K562 (cell line): ENCODE measurements around the gene PPP2R5A. TPM values are rescaled to one million over a fixed set of nuclear protein-coding genes. Genes with fewer than 3 reads are reported as not detected.

Experiments
- CHD2 ChIP-seq: IDR thresholded peaks from 2 replicates; pipeline ENCODE4 v1.6.1; 2011; ENCODE audit warnings: low read depth, low read length
- CREBBP ChIP-seq: IDR thresholded peaks from one replicate; pipeline ENCODE4 v1.6.1; 2012; ENCODE audit warnings: low read depth, mild to moderate bottlenecking, control low read depth, inconsistent platforms, low read length
- CREM ChIP-seq: IDR thresholded peaks from 2 replicates; pipeline ENCODE4 v1.6.1; 2014; ENCODE audit warnings: antibody characterized with exemption, low read depth
- GATAD2A ChIP-seq: fragments of 450-650 bp; IDR thresholded peaks from 2 replicates; pipeline ENCODE4 v1.6.1; 2017
- IRF1 ChIP-seq: sonication (generic); formaldehyde crosslinking; IDR thresholded peaks from 2 replicates; pipeline ENCODE4 v1.8.0; 2022; ENCODE audit warnings: missing genetic modification reagents, mild to moderate bottlenecking, borderline replicate concordance
- MAFF ChIP-seq: IDR thresholded peaks from 2 replicates; pipeline ENCODE4 v1.6.1; 2012; ENCODE audit warnings: low read length, improper control_type of control experiment
- NFXL1 ChIP-seq: fragments of 450-650 bp; formaldehyde crosslinking; IDR thresholded peaks from 2 replicates; pipeline ENCODE4 v1.4.0; 2021; ENCODE audit warnings: mild to moderate bottlenecking
- PHB ChIP-seq: fragments of 250-450 bp; sonication (Bioruptor Pico); IDR thresholded peaks from 2 replicates; pipeline ENCODE4 v1.5.0; 2021
- TBP ChIP-seq: optimal IDR thresholded peaks from 2 replicates; pipeline ENCODE3; 2011; ENCODE audit warnings: low read depth, low read length, improper control_type of control experiment
- TGIF2 ChIP-seq: sonication (generic); formaldehyde crosslinking; IDR thresholded peaks from 2 replicates; pipeline ENCODE4 v1.8.1; 2022; ENCODE audit warnings: mild to moderate bottlenecking, missing genetic modification reagents, moderate library complexity
- ZBTB33 ChIP-seq: sonication (generic); formaldehyde crosslinking; IDR thresholded peaks from 2 replicates; pipeline ENCODE4 v1.8.1; 2023; ENCODE audit warnings: mild to moderate bottlenecking, missing genetic modification reagents
- ZNF518B ChIP-seq: fragments of 250-450 bp; sonication (Bioruptor Pico); IDR thresholded peaks from 2 replicates; pipeline ENCODE4 v1.5.0; 2021; ENCODE audit warnings: mild to moderate bottlenecking, moderate library complexity
- ZSCAN32 ChIP-seq: fragments of 450-650 bp; formaldehyde crosslinking; IDR thresholded peaks from 2 replicates; pipeline ENCODE4 v1.4.0; 2020; ENCODE audit warnings: mild to moderate bottlenecking, moderate library complexity
- polyA plus RNA-seq, 8 experiments: library from polyadenylated mRNA; depleted of rRNA in 4 of 8; stranded (reverse) in 5 of 8; unstranded in 3 of 8; fragments of >200 nt; fragmentation: Nextera tagmentation in 2 of 8; fragmentation: Illumina TruSeq in 1 of 8; extraction: Ambion mirVana in 2 of 8; extraction: Trizol in 1 of 8; gene quantifications; 2 replicates each; pipeline versions ENCODE4 v1.2.1 to v1.2.3, GENCODE V29; 2011 to 2014; ENCODE audit warnings: inconsistent platforms in 1 of 8, missing spikeins in 1 of 8
- total RNA-seq, 7 experiments: library from RNA; depleted of rRNA in 6 of 7; stranded (reverse); fragments of >200 nt in 6 of 7; fragmentation: Illumina TruSeq in 2 of 7; extraction: Trizol in 2 of 7; gene quantifications; 2 replicates each; pipeline versions ENCODE4 v1.2.1 to v1.2.3, GENCODE V29; 2011 to 2021; ENCODE audit warnings: low replicate concordance in 1 of 7
- TF ChIP-seq, protein P1 (sequence below), 3 experiments: fragments of 200-800 bp in 1 of 3; fragments of 250-450 bp in 1 of 3; fragments of 450-650 bp in 1 of 3; sonication (Bioruptor Pico) in 1 of 3; sonication (Bioruptor generic) in 1 of 3; formaldehyde crosslinking in 1 of 3; IDR thresholded peaks; 2 replicates each; pipeline versions ENCODE4 v1.6.1 to v1.8.0; 2016 to 2022; ENCODE audit warnings: mild to moderate bottlenecking in 2 of 3, missing genetic modification characterization in 2 of 3, missing compliant biosample characterization in 1 of 3, moderate library complexity in 1 of 3
- TF ChIP-seq, protein P2 (sequence below): fragments of 450-650 bp; IDR thresholded peaks from 2 replicates; pipeline ENCODE4 v1.6.1; 2017; ENCODE audit warnings: mild to moderate bottlenecking, moderate library complexity

PPP2R5A gene
- total and polyA plus RNA-seq, 9 of the 15 experiments (the other 6 are each of a cell fraction or from before 2014, with no cell fraction given) = 26.9 to 106 (median 64.3) TPM

GRCh38 chr1:212284744-212285684, at the start of gene PPP2R5A (continued):
- TF ChIP-seq CREBBP (no peak), TGIF2 (CRISPR knock-in tag) (peak; percentile 90), IRF1 (no peak), CREM (peak; percentile 94), ZBTB33 (0 out of 2 replicates have a peak, but pooled peaks have one; percentile 12), GATAD2A (peak; percentile 89), NFXL1 (CRISPR knock-in tag) (no peak), MAFF (no peak), TBP (peak; percentile 67), ZSCAN32 (CRISPR knock-in tag) (no peak), CHD2 (peak; percentile 88), ZNF518B (CRISPR knock-in tag) (no peak), PHB (CRISPR knock-in tag) (peak; percentile 85; the same call in 1 of the 2 replicates)
- TF ChIP-seq, protein P1, sequence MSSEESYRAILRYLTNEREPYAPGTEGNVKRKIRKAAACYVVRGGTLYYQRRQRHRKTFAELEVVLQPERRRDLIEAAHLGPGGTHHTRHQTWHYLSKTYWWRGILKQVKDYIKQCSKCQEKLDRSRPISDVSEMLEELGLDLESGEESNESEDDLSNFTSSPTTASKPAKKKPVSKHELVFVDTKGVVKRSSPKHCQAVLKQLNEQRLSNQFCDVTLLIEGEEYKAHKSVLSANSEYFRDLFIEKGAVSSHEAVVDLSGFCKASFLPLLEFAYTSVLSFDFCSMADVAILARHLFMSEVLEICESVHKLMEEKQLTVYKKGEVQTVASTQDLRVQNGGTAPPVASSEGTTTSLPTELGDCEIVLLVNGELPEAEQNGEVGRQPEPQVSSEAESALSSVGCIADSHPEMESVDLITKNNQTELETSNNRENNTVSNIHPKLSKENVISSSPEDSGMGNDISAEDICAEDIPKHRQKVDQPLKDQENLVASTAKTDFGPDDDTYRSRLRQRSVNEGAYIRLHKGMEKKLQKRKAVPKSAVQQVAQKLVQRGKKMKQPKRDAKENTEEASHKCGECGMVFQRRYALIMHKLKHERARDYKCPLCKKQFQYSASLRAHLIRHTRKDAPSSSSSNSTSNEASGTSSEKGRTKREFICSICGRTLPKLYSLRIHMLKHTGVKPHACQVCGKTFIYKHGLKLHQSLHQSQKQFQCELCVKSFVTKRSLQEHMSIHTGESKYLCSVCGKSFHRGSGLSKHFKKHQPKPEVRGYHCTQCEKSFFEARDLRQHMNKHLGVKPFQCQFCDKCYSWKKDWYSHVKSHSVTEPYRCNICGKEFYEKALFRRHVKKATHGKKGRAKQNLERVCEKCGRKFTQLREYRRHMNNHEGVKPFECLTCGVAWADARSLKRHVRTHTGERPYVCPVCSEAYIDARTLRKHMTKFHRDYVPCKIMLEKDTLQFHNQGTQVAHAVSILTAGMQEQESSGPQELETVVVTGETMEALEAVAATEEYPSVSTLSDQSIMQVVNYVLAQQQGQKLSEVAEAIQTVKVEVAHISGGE (CRISPR knock-in tag; IDR thresholded peaks at IDR 0.05) = no peak
- TF ChIP-seq, protein P2, sequence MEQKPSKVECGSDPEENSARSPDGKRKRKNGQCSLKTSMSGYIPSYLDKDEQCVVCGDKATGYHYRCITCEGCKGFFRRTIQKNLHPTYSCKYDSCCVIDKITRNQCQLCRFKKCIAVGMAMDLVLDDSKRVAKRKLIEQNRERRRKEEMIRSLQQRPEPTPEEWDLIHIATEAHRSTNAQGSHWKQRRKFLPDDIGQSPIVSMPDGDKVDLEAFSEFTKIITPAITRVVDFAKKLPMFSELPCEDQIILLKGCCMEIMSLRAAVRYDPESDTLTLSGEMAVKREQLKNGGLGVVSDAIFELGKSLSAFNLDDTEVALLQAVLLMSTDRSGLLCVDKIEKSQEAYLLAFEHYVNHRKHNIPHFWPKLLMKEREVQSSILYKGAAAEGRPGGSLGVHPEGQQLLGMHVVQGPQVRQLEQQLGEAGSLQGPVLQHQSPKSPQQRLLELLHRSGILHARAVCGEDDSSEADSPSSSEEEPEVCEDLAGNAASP = no peak
